HCEC 1CT (cell line): ENCODE measurements around the gene PRKCB.

ENCODE experiments used
- DNase-seq: peaks from one replicate; pipeline ENCODE4 v3.0.0-alpha.2; 2017

Gene PRKCB

GRCh38 chr16:23867566-23867965 is 31.8 kb downstream of the PRKCB start:
- DNase-seq = no peak

GRCh38 chr16:23868136-23868535 is 32.4 kb downstream of the PRKCB start:
- DNase-seq = no peak

DNA sequence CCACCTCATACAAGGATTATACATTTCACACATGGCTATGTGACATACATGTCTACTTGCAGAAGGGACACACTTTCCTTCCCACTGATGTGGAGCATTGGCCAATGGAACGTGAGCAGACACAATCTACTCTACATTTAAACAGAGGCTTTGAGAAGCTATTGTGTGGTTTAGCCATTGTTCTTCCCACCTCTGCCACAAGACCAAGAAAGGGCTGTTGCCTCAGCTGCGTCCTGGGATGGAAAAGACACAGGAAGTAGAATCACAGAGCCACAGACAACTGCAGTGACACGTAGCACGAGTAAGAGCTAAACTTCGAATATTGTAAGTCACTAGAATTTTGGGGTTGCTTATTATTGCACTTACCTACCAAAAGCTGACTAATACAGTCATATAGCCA is 33.3 kb downstream of the PRKCB start:
- no peak for DNase-seq

GRCh38 chr16:23871924-23872323 is 36.1 kb downstream of the PRKCB start:
- no peak for DNase-seq

- no peak for DNase-seq
Observed at GRCh38 chr16:23874613-23875294, 39.0 kb downstream of the PRKCB start.

DNA sequence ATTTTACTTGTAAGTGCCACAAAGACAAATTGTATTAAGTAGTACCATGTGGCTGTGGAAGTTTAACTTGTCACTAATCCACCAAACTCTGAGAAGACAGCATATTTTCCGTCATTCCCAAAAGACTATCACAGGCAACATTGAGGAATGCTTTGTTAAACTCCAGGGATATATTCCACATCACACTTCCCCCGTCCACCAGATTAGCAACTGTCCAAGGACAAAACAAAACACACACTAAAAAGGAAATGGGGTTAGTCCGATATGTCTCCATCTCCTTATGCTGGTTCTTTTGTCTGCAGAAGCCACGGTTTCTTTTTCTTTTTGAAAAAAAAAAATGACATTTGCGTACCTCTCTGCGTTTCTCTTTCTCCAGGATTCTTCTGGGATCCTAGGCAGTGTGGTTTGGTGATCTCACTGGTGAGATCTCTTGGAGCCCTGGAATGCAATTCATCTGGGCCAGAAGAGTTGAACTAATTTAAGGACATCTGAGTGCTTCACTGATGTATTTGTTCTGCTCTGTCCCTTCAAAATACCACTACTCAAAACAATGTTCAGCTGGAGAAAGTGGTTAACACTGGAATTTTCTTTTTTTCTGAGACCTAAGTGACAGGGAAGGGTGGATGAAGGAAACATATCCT is 40.6 kb downstream of the PRKCB start:
- no peak for DNase-seq

DNA sequence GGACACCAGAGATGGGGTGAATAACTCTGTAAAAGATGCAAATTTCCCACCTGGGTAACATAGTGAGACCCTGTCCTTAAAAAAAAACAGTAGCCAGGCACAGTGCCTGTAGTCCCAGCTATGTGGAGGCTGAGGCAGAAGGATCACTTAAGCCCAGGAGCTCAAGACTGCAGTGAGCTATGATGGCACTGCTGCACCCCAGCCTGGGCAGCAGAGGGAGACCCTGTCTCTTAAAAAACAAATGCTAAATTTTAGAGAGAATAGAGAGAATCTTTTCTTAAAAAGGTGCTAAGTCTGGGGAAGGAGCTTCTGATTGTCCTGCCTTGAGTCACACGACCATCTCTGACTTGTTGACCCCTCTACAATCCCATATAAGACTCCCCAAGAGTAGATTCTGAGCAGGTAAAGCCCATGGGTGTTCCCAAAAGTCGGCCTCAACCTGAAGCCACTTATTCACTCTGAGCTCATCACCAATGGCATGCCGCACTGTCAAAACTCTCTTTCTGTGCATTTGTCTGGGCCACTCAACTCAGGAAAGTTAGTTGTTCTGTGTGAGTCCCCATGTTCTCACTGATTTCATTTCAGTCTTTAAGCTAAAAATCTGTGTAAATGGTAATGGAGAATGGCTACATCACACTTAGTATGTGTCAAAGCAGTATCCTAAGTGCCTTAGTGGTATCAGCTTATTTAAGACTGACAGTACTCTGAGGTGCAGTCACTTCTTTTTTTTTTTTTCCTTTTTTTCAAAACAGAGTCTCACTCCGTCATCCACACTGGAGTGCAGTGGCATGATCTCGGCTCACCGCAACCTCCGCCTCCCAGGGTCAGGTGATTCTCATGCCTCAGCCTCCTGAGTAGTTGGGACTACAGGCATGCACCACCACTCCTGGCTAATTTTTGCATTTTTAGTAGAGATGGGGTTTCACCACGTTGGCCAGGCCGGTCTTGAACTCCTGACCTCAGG is 41.6 kb downstream of the PRKCB start:
- no peak for DNase-seq

- no peak for DNase-seq
Observed at GRCh38 chr16:23879735-23880373, 44.1 kb downstream of the PRKCB start.

- no peak for DNase-seq
Observed at GRCh38 chr16:23889189-23889588, 53.4 kb downstream of the PRKCB start.

DNA sequence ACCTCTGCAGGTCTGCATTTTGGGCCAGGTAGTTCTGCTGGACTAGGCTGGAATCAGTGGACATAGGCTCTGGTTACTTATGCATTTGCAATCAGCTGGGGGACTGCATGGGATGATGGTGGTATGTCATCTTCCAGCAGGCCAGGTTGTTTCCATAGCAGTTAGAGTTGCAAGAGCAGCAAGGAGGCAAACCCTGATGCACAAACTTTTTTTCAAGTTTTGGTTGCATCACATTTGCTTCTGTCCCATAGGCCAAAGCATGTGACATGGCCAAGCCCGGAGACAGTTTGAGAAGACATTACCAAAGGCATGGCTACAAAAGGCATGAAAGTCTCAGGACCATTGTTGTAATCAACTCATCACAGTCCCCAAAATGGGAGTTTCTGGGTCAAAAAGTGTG is 58.2 kb downstream of the PRKCB start:
- DNase-seq = no peak

GRCh38 chr16:23895052-23895451 is 59.3 kb downstream of the PRKCB start:
- DNase-seq = no peak

DNA sequence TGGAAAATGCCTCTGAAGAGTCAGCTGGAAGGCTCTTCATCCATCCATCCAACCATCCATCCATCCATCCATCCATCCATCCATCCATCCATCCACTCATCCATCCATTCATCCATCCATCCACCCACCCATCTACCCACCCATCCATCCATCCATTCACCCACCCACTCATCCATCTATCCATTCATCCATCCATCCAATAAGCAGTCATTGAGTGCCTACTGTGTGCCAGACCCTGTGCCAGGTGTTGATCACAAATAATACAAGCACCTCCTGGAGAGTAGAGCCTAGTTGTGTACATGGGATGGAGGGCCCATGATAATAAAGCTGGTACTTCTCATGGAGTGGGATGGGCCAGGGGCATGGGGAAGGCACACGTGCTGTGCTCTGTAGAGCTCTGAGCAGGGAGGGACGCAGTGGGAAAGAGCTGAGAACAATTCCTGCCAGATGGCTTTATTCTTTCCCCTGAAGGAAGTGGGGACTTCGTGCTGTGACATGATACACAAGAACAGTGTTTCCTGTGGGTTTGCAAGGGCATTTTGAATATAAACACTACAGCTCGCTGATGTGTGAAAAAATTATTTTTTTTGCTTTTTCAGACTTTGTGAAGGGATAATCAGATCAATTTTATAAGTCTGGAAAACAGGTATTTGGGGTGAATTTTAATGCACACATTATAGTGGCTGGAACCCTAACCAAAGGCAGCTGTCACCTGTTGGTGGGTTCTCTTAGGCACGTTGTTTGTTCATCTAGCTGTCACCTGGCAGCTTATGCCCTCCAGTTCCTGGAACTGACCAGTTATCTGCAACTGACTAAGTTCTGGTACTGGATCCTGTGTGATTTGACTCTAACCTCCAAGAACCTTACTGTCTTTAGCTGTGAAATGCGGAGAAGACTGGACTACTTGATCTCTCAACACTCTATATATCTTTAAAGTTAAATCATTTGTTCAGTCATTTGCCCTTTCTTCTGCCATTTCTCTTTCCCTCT is 61.3 kb downstream of the PRKCB start:
- no peak for DNase-seq

GRCh38 chr16:23898682-23899430 is 63.1 kb downstream of the PRKCB start:
- DNase-seq = no peak

GRCh38 chr16:23899869-23900268 is 64.1 kb downstream of the PRKCB start:
- DNase-seq = no peak

DNA sequence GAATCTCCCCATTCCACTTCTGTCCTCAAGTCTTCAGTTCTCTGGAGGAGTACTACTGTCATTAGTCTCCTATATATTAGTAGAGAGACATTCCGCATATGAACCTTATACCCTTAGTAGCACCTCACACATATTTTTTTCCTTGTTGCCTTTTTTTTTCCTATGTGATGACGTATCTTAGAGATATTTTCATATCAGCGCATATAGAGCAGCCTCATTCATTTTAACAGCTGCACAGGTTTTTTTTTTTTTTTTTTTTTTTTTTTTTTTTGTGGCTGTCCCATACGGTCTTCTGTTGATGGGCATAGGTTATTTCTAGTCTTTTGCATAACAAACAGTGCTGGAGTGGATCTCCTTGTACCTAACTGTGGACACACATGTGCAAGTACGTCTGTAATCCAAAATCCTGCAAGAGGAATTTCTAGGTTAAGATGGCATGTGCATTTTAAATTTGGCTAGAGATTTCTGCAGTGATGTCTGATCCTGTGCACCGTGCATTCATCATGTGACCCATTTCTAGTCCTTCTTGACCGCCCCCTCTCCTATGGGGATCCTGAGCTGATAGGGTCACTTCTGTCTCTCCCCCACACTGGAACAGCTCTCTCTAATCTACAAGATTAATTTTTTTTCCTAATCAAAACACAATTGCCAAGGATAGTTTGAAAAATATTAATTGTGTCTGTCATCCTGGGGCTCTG is 64.8 kb downstream of the PRKCB start:
- DNase-seq = no peak

- no peak for DNase-seq
Observed at GRCh38 chr16:23901178-23902033, 65.6 kb downstream of the PRKCB start.

DNA sequence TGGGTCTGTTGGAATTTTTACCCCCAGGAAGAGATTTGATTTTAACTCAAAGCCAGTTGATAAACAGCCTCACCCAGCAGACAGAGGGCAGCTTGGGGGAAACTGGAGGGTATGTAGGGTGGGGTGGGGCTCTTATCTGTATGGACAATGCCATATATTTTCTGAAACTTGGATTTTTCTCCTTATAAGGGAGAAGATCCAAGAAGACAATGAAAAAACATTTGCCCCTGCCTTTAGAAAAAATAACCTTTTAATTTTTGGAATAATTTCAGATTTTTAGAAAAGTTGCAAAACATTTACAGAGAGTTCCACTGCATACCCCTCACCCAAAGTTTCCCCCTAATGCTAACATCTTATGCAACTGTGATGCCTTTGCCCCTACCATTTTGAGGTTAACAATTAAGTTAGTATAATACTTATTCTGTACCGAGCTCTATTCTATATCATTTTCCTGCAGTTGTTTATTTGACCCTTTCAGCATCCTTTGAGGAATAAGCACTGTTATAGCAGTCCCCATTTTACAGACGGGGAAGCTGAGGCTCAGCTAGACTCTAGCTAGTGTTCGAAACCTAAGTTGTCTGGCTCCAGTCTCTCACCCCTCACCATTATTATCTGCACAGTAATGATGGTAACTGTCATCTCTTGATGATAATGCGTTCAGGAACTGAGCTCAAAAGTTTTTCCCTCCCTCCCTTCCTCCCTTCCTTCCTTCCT is 66.4 kb downstream of the PRKCB start:
- DNase-seq = no peak

DNA sequence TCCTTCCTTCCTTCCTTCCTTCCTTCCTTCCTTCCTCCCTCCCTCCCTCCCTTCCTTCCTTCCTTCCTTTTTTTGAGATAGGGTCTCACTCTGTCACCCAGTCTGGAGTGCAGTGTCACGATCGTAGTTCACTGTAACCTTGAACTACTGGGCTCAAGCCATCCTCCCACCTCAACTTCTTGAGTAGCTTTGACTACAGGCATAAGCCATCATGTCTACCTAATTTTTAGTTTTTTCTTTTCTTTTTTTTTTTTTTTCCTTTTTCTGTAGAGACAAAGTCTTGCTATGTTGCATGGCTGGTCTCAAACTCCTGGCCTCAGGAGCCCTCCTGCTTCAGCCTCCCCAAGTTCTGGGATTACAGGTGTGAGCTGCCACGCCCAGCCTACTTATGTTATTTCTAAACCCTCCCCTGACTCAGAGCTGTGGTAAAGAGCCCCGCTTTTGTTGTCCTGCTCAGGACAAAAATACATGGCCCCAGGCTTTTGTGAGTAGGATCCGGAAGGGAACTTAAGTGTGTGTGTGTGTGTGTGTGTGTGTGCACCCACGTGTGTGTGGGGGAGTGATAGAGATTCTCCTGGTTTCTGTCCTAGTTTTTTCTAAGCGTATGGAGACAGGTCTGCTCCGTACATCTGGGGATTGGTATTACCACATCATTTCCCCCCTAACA is 67.1 kb downstream of the PRKCB start:
- DNase-seq = no peak
